Left kidney (tissue), 2 donors: Measurements from ENCODE around the gene CLDN18. TPM values are rescaled to one million over a fixed set of nuclear protein-coding genes. Genes with fewer than 3 reads are reported as not detected.

ENCODE experiments used
- DNase-seq: peaks from one replicate; pipeline ENCODE4 v3.0.0-alpha.2; 2013
- polyA plus RNA-seq: library from polyadenylated mRNA; unstranded; fragments of 120-200 nt; gene quantifications from one replicate; pipeline ENCODE4 v1.2.1, GENCODE V29; 2013; ENCODE audit not compliant: insufficient read length

Gene CLDN18
- polyA plus RNA-seq, 1 donor, result 2.7 TPM

DNA sequence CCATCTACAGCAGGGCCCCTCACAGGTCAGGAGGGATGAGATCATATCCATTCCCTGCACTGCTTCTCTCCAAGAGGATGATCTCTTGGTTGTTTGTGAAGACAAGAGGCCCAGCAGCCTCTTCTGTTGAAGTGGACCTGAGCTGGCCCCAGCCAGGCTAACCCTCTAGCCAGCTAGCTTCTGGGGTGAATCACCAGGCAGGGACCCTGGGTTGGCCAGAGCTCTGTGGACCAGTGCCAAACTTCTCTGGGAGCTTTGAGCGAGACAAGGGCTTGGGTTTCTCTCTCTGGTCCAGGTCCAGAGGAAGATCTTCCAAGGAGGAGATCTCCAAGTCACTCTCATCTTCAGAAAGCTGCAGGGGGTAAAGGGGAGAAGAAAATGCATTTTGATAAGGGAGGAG, 52.7 kb downstream of the CLDN18 start:
- no peak for DNase-seq

DNA sequence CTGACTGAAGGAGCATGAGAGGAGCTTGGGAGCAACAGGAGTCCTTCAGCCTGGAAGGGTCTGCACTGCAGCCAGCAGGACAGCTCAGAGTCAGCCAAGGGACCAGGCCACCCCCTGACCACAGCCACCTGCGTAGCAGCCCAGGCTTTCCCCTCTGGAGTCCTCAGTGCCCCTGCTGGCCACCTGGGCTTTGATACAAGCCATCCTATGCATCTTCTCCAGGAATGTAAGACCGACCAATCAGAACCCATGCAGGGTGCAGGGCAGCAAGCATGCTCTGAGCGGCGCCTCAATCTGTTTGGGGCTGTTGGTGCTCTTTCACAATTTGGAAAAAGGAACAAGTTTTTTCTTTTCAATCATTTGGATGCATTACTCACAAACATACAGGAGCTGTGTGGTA, 53.5 kb downstream of the CLDN18 start:
- DNase-seq, result no peak

GRCh38 chr3:138065949-138066348, 56.0 kb downstream of the CLDN18 start:
- no peak for DNase-seq

DNA sequence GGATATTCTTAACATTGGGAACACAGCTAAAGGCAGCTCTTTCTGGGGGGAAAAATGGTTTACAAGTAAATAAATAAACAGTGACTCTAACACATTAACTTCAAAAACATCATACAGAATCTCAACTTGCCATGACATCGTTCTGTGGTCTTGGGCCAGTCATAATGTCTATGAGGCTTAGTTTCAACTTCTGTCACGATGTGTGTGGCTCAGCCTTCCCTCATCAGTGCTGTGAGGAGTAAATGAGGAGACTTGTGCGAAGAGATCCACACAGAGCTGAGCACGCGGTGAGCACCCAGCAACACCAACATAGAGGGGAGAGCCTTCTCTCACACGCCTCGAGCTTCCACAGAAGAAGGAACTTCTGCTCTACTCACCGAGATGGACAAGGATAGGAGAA, 56.4 kb downstream of the CLDN18 start:
- DNase-seq, result no peak

GRCh38 chr3:138066972-138067371, 57.0 kb downstream of the CLDN18 start:
- no peak for DNase-seq

DNA sequence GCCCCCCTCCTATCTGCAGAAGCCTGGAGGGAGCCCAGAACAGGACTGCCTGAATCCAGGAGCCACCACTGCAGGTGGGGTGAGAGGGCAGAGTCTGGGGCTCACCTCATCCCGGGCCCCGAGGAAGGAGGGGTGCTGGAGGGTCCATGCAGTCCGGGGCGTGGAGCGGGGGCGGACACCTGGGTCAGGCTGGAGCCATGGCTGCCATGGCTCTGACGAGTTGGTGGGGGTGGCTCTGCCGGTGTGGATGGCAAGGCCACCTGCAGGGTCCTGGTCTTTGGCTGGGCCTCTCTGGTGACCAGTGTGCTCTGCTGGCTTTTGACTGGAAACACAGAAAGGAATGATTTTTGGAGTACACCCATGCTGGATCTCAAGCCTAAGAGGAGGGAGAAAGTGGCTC, 58.1 kb downstream of the CLDN18 start:
- DNase-seq, result no peak

DNA sequence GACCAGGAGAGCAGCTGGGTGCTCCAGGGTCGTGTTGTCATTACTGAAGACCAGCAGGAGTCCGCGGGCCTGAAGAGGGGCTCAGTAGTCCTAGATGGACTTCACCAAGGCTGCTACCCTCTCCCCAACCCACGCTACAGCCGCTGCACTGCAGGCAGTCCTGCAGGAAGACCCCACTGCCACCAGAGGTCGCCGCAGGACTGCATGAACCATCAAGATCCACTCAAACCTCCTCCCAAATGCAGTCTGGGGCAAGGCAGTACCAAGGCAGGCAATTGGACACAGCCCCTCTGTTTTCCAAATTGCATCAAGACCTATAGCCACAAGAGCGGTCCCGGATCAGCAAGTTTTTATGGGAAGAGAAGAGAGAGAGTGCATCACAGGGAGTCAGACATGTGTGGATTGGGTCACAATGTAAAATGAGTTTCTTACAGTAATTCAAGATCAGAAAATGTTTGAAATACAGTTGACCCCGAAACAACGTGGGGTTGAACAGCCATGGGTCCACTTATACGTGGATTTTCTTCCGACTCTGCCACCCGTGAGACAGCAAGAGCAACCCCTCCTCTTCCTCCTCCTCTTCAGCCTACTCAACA, 58.7 kb downstream of the CLDN18 start:
- peak; percentile 64 for DNase-seq

DNA sequence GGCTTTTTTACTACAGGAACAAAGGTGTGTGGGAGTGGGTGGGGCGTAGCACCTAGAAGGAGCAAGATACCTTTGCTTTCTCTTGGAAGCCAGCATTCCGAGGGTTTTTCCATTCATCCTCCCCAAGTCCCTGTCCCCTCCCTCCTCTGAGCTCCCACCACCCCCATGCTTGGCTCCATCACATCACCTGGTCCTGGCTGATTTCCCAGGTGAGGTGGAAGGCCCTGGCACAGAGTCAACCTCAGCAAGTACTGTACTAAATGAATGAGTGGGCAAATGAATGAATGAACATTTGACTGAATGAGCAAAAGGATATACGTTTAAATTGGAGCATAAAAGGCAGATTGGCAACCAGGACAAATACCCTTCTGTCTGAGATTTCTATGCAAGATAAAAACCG, 60.0 kb downstream of the CLDN18 start:
- no peak for DNase-seq

DNA sequence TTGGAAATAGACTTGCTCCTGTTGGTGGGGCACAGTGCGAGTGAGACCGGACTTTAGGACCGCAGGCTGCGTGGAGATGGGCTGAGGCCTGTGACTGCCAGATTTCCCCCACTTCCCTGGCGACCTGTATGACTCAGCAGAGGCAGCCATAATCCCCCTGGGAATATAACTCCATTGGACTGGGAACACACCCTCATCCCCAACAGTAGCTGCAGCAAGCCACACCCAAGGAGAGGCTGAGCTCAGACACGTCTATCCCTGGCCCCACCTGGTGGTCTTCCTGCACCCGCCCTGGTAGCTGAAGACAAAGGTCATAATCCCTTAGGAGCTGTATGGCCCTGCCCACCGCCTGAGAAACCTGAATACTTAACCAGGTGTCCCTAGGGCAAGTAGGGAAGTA, 62.8 kb downstream of the CLDN18 start:
- DNase-seq, result no peak

DNA sequence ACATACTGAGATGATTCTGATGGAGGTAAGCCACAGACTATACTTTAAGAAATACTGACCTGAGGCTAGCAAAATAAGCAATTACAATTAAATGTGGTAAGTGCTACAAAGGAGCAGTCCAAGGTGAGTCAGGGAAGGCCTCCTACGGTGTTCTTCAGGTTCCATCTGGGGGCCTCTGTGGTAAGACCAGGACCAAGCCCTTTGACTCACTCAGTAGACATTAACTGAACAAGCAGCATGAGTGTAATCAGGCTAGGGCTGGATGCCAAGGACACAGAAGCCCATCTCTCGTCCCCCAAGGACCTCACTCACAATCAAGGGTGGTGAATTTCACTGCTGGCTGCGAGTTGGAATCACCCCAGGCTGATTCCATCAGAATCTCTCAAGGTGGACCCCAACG, 68.1 kb downstream of the CLDN18 start:
- DNase-seq, result no peak

GRCh38 chr3:138078901-138079344, 69.0 kb downstream of the CLDN18 start:
- DNase-seq, result no peak

- DNase-seq, result no peak
Measured at GRCh38 chr3:138079901-138080300, 69.9 kb downstream of the CLDN18 start.

GRCh38 chr3:138081371-138082084, 71.6 kb downstream of the CLDN18 start:
- DNase-seq, result no peak

DNA sequence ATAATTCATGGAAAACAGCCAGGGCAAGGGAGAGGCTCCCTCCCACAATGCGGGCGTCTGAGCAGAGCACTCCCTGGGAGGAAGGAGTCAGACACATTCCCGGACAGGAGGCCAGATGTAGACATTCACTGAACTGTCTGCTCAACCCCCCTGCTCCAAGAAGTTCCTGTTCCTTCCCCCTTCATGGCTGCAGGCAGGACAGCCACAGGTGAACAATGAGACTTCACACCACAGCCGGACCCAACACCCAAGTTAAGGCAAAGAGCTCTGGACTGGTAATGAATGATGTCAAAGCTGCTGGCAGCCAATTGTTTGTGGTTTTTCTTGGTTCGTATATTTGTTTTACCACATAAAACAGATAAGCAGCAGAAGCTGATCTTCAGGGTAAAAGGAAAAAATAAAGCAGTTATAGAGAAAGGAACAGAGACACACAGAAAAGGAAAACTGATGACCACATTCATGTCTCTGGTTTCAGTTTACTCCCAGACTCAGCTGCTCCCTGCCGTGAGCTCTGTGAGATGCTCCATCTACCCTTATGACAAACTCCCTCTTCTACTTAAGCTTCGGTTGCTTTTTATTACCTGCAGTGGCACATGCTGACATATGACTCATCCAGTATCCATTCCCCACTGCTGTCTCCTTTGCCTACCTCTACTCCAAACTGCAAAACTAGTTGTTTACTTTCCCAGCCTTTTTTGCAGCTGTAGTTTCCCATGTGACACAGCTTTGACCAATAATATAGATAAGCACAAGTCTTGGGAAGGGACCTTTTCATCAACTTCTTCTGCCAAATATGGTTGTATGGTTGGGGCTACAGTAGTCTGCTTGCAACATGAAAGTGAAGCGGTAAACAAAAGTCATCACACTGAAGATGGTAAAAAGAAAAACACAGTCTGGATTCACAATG, 72.4 kb downstream of the CLDN18 start:
- peak; percentile 29 for DNase-seq

DNA sequence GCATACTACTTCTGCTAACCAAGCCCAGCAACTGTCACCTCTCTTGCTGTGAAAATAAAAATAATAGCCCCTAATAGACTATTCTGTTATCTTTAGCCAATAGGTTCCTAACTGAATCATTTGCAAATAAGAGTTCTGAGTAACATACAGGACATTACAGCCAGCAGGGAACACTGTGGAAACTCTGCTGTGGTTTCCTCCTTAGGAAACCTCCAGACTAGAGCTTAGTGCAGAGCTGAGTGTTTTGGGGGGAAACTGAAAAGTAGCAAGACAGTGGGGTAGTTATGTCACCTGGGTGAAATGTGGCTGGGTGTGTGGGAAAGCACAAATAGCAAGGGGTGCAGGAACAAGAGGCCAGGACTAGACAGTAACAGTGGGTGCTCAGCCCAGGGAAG, 73.0 kb downstream of the CLDN18 start:
- DNase-seq, result no peak

Other genes starting within 250 kb of the CLDN18 start
- gene SOX14, start 245.8 kb upstream of the CLDN18 start, polyA plus RNA-seq, result not detected
- gene DZIP1L, start 105.4 kb downstream of the CLDN18 start, polyA plus RNA-seq, result 26.7 TPM
- gene A4GNT, start 122.2 kb downstream of the CLDN18 start, polyA plus RNA-seq, result 1.8 TPM
- gene DBR1, start 164.8 kb downstream of the CLDN18 start, polyA plus RNA-seq, result 23.4 TPM
- 55.3 TPM for gene ARMC8, start 177.1 kb downstream of the CLDN18 start, polyA plus RNA-seq